MCF 10A (cell line): ENCODE measurements around the gene PIGBOS1. TPM values are rescaled to one million over a fixed set of nuclear protein-coding genes. Genes with fewer than 3 reads are reported as not detected.

Experiments used
- Bru-seq: library from RNA; stranded (reverse); fragments of 400-500 nt; gene quantifications from one replicate; lab custom pipeline; 2021; lab: Mats Ljungman, UMichigan
- BruChase-seq, 2 experiments: library from RNA; stranded (reverse); fragments of 400-500 nt; gene quantifications; one replicate each; lab custom pipeline; 2021; lab: Mats Ljungman, UMichigan
- BruUV-seq: library from RNA; stranded (reverse); fragments of 400-500 nt; replicated peaks from 2 replicates; lab custom pipeline; 2021; lab: Mats Ljungman, UMichigan
- CTCF ChIA-PET: fragments of 300-600 bp; sonication (Branson Sonifier 250); formaldehyde crosslinking; extraction: SDS; loops from one replicate; lab custom pipeline; 2021; ENCODE audit warnings: antibody characterized with exemption, inconsistent platforms; lab: Yijun Ruan, JAX
- POLR2A ChIA-PET: fragments of 300-600, 350-650 bp; sonication (Branson Sonifier 250); formaldehyde crosslinking; extraction: SDS; loops from one replicate; lab custom pipeline; 2020; ENCODE audit warnings: antibody characterized with exemption, inconsistent platforms; lab: Yijun Ruan, JAX
- DNase-seq: peaks from one replicate; pipeline ENCODE4 v3.0.0-alpha.2; 2018; ENCODE audit not compliant: unreplicated experiment
- H3K27ac Mint-ChIP-seq: one replicate; pipeline ENCODE4 v1.8.0; 2022; ENCODE audit warnings: mild to moderate bottlenecking, low read depth, mixed read lengths; ENCODE audit not compliant: unreplicated experiment
- H3K27me3 Mint-ChIP-seq: one replicate; pipeline ENCODE4 v1.8.0; 2022; ENCODE audit warnings: mixed read lengths; ENCODE audit not compliant: insufficient read depth, unreplicated experiment
- H3K36me3 Mint-ChIP-seq: one replicate; pipeline ENCODE4 v1.8.0; 2022; ENCODE audit warnings: mild to moderate bottlenecking, moderate library complexity, mixed read lengths; ENCODE audit not compliant: insufficient read depth, unreplicated experiment
- H3K4me1 Mint-ChIP-seq: one replicate; pipeline ENCODE4 v1.8.0; 2022; ENCODE audit warnings: mixed read lengths; ENCODE audit not compliant: insufficient read depth, unreplicated experiment
- H3K4me3 Mint-ChIP-seq: one replicate; pipeline ENCODE4 v1.8.0; 2022; ENCODE audit warnings: mild to moderate bottlenecking, moderate library complexity, mixed read lengths; ENCODE audit not compliant: unreplicated experiment
- H3K9me3 Mint-ChIP-seq: one replicate; pipeline ENCODE4 v1.8.0; 2022; ENCODE audit warnings: mixed read lengths; ENCODE audit not compliant: unreplicated experiment
- intact Hi-C: fragments of 100-400 bp; cut with micrococcal nuclease; formaldehyde crosslinking; loops from 2 replicates; pipeline ENCODE4 v1.14.1; 2022
- long read RNA-seq: library from polyadenylated mRNA; stranded (forward); transcript quantifications from one replicate; pipeline ENCODE4 v2.0.0, GENCODE V29; 2022
- total RNA-seq: library from RNA; stranded (reverse); gene quantifications from 2 replicates; pipeline ENCODE4 v1.2.3, GENCODE V29; 2022
- TF ChIP-seq, protein P1 (sequence below): fragments of 200-600 bp; IDR thresholded peaks from one replicate; pipeline ENCODE4 v1.8.0; 2022; ENCODE audit warnings: antibody characterized with exemption, mild to moderate bottlenecking; ENCODE audit not compliant: unreplicated experiment

The PIGBOS1 gene, protein sequence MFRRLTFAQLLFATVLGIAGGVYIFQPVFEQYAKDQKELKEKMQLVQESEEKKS
- total RNA-seq (13.9 and 16.1 TPM in 2 replicates), Bru-seq, nascent RNA (percentile 88 among the genes with signal in this experiment), BruChase-seq, experiment 1, labeled RNA remaining after a 6-hour chase (percentile 94 among the genes with signal in this experiment), BruChase-seq, experiment 2, labeled RNA remaining after a 2-hour chase (percentile 95 among the genes with signal in this experiment)
- long read RNA-seq, transcript PIGBOS1-201 (2 exons, 866 nt), result minor isoform, 5 of 23 reads
- long read RNA-seq, transcript PIGBOS1-203 (2 exons, 801 nt), result major isoform, 7 of 23 reads
- long read RNA-seq, partial matches to known transcripts, result 0 of 23 reads
- long read RNA-seq, other reads (novel, unspliced or antisense), result 11 of 23 reads

DNA sequence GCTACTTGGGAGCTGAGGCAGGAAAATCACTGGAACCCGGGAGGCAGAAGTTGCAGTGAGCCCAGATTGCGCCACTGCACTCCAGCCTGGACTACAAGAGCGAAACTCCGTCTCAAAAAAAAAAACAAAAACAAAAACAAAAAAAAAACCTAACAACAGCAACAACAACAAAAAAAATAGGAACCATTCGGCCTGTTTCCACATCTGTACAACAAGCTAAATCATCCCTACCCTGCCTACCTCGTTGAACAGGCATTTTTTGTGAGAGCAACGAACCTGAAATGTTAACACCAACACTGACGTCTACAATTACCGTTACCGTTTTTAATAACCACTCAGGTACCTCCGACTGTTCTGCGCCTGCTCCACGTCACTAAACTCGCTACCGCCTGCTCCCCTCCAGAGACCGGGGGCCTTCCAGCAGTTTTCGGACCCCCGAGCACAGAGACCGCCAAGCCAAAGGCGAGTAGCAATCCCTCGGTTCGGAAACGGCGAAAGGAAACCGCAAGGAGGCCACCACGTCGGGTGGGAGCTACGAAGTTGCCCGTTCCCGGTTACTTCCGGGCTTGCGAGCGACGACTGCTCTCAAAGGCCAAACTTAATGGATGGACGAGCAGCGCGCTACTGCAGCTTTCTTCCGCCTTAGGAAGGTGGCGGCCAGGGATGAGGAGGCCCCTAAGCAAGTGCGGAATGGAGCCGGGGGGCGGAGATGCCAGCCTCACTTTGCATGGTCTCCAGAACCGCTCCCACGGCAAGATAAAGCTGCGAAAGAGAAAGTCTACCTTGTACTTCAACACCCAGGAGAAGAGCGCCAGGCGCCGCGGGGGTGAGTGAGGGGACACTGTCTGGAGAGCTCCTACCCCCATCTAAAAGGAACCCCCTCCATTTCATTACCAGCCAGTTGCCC lies at the start of gene PIGBOS1, which contains the start of gene PIGB:
TSS of gene PIGBOS1 (minus strand) at position 536 of the 907 bp plus-strand sequence. CDS start 1,331 bp downstream, outside the sequence.
TSS of gene PIGB (plus strand) at position 635 of the 907 bp plus-strand sequence. CDS start at position 664, 29 bp downstream.
- H3K27ac Mint-ChIP-seq, result peak within 1 kb of the TSS; percentile 98
- ChIA-PET CTCF (interaction anchor here (0.6 to 2.3 kb wide), 12 partner anchors 10 to 640 kb away, joined by 3 to 12 read pairs (median 3); partner anchors contain the start of genes CCPG1 and PIERCE2), POLR2A (interaction anchor here (0.6 to 3.3 kb wide), 28 partner anchors 9 to 1411 kb away, joined by 3 to 22 read pairs (median 4); partner anchors contain the start of genes CCPG1, PIERCE2 and RSL24D1)
- intact Hi-C loops, result loop anchor here (1.0 kb wide), 3 partner anchors 89 to 322 kb away; partner anchors contain the start of genes CCPG1 and PIERCE2
- H3K27me3 Mint-ChIP-seq, result no peaks in the 10 kb centered on the region
- H3K36me3 Mint-ChIP-seq, result peaks cover 18% of the 10 kb centered on the region
- H3K9me3 Mint-ChIP-seq, result no peaks in the 10 kb centered on the region
- peak; percentile 86 for DNase-seq
- H3K4me1 Mint-ChIP-seq, result peaks cover 15% of the 10 kb centered on the region
- TF ChIP-seq, protein P1, sequence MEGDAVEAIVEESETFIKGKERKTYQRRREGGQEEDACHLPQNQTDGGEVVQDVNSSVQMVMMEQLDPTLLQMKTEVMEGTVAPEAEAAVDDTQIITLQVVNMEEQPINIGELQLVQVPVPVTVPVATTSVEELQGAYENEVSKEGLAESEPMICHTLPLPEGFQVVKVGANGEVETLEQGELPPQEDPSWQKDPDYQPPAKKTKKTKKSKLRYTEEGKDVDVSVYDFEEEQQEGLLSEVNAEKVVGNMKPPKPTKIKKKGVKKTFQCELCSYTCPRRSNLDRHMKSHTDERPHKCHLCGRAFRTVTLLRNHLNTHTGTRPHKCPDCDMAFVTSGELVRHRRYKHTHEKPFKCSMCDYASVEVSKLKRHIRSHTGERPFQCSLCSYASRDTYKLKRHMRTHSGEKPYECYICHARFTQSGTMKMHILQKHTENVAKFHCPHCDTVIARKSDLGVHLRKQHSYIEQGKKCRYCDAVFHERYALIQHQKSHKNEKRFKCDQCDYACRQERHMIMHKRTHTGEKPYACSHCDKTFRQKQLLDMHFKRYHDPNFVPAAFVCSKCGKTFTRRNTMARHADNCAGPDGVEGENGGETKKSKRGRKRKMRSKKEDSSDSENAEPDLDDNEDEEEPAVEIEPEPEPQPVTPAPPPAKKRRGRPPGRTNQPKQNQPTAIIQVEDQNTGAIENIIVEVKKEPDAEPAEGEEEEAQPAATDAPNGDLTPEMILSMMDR, result no peak
- TSS peak; percentile 58 for BruUV-seq
- peak within 1 kb of the TSS; percentile 93 for H3K4me3 Mint-ChIP-seq

DNA sequence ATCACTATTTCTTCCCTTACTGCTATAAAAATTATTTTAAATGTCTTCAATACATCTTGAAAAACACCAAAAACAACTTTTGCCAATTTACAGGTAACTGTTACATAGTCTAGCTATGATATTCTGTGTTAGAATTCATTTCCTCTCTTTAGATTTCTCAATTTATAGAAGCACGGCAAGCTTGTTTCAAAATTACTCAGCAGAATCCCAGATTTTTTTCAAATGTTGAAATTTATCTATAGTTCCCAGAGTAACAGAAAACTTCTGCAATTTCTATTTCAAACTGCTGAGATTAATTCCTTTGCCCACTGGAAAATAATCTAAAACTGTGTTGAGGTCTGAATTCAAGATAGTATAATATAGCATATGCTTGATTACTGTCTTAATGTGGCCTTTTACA lies 48.1 kb upstream of the PIGBOS1 start:
- peaks cover 48% of the 10 kb centered on the region for H3K36me3 Mint-ChIP-seq
- no peak overlapping the region for H3K27ac Mint-ChIP-seq
- no peaks in the 10 kb centered on the region for H3K27me3 Mint-ChIP-seq
- no peaks in the 10 kb centered on the region for H3K9me3 Mint-ChIP-seq
- POLR2A ChIA-PET, result interaction anchor here (1.0 kb wide), 1 partner anchor 170 kb away, joined by 3 read pairs; the partner anchor contains the start of gene RSL24D1
- intact Hi-C loops, result no loop called here
- CTCF ChIA-PET, result interaction anchor here (0.5 to 1.3 kb wide), 5 partner anchors 40 to 259 kb away, joined by 3 to 5 read pairs (median 4); no protein-coding TSS in a partner anchor
- no TSS peak for BruUV-seq
- H3K4me3 Mint-ChIP-seq, result no peak overlapping the region
- no peak for DNase-seq
- H3K4me1 Mint-ChIP-seq, result no peaks in the 10 kb centered on the region
- TF ChIP-seq, protein P1, result no peak

DNA sequence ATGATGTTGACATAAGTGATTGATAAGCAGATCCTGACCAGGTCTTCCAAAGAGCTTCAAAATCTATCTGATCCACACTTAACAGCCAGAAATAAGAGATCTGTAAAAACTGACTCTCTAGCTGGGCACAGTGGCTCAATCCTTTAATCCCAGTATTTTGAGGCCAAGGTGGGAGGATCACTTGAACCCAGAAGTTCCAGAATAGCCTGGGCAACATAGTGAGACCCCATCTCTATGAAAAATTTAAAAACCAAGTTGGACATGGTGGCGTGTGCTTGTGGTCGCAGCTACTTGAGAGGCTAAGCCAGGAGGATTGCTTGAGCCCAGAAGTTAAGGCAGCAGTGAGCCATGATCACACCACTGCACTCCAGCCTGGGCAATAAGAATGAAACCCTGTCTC lies 43.7 kb upstream of the PIGBOS1 start:
- H3K36me3 Mint-ChIP-seq, result peaks cover 36% of the 10 kb centered on the region
- no peaks in the 10 kb centered on the region for H3K9me3 Mint-ChIP-seq
- no peak for DNase-seq
- no peak overlapping the region for H3K4me3 Mint-ChIP-seq
- ChIA-PET POLR2A (no interaction called here), CTCF (no interaction called here)
- no peaks in the 10 kb centered on the region for H3K27me3 Mint-ChIP-seq
- BruUV-seq, result no TSS peak
- no peak overlapping the region for H3K27ac Mint-ChIP-seq
- H3K4me1 Mint-ChIP-seq, result no peaks in the 10 kb centered on the region
- intact Hi-C loops, result no loop called here
- TF ChIP-seq, protein P1, result no peak
